ENCODE measurements around the gene MAFG. TPM values are rescaled to one million over a fixed set of nuclear protein-coding genes. Genes with fewer than 3 reads are reported as not detected.
A peak's percentile ranks its signal among the peaks of the same experiment; 100 is the strongest.

The MAFG gene
- total and polyA plus RNA-seq, 9 of the 15 experiments (the other 6 are each of a cell fraction or from before 2014, with no cell fraction given) = 1.1 to 58.1 (median 24.9) TPM

- TF ChIP-seq NKRF (IDR thresholded peaks at IDR 0.05; ENCODE audit: borderline replicate concordance) = peak; percentile 52; the same call in 1 of the 2 replicates
- no peak for TF ChIP-seq MAFK (IDR thresholded peaks at IDR 0.05; ENCODE audit: low read length)
- TF ChIP-seq DIDO1 (tag; IDR thresholded peaks at IDR 0.05; ENCODE audit: low read depth) = no peak
- TF ChIP-seq WHSC1 (IDR thresholded peaks at IDR 0.05; ENCODE audit: low read length) = no peak
- TF ChIP-seq ZNF717 (CRISPR knock-in tag; IDR thresholded peaks at IDR 0.05) = no peak
- TF ChIP-seq ZNF395 (CRISPR knock-in tag; IDR thresholded peaks at IDR 0.05) = no peak
- no peak for TF ChIP-seq ZBED1 (IDR thresholded peaks at IDR 0.05)
- TF ChIP-seq SP1 (CRISPR knock-in tag; IDR thresholded peaks at IDR 0.05) = 0 out of 2 replicates have a peak, but pooled peaks have one; percentile 21
- no peak for TF ChIP-seq MAFF (IDR thresholded peaks at IDR 0.05; ENCODE audit: low read length)
- peak; percentile 24; the same call in 1 of the 2 replicates for TF ChIP-seq TCF7 (IDR thresholded peaks at IDR 0.05; ENCODE audit: borderline replicate concordance)
- no peak for TF ChIP-seq GATAD2A (IDR thresholded peaks at IDR 0.05)
- TF ChIP-seq KDM4B (IDR thresholded peaks at IDR 0.05; ENCODE audit: borderline replicate concordance in 2 of 2, low read depth in 1 of 2) = no peak
- TF ChIP-seq SMARCA5 (IDR thresholded peaks at IDR 0.05) = no peak
- TF ChIP-seq TFE3 (CRISPR knock-in tag; IDR thresholded peaks at IDR 0.05) = peak; percentile 99
- TF ChIP-seq MAFG (tag; conservative IDR thresholded peaks at IDR 0.05) = no peak
- no peak for TF ChIP-seq ZBTB5 (IDR thresholded peaks at IDR 0.05)
- peak; percentile 97 for TF ChIP-seq ZFP91 (CRISPR knock-in tag; IDR thresholded peaks at IDR 0.05)
- no peak for TF ChIP-seq ZBTB26 (CRISPR knock-in tag; IDR thresholded peaks at IDR 0.05)
- no peak for TF ChIP-seq SMARCE1 (IDR thresholded peaks at IDR 0.05)
Observed at GRCh38 chr17:81927653-81928543, at the start of gene MAFG (continued).
